Coronary artery (tissue), 2 donors: ENCODE measurements around the gene MRPS23.

ENCODE experiments used
- DNase-seq: peaks from one replicate; pipeline ENCODE4 v3.0.0-alpha.2; 2017; ENCODE audit warnings: low spot score
- H3K27ac ChIP-seq, 2 donors: fragments of 200-600 bp; sonication (generic); one replicate each; pipeline ENCODE4 v1.5.1; 2016 to 2019
- H3K4me3 ChIP-seq: fragments of 200-600 bp; sonication (generic); 2 replicates; pipeline ENCODE4 v1.5.1; 2016; ENCODE audit warnings: mild to moderate bottlenecking, moderate library complexity
- TF ChIP-seq, protein P1 (sequence below): fragments of 200-600 bp; sonication (generic); IDR thresholded peaks from one replicate; pipeline ENCODE4 v1.5.1; 2019; ENCODE audit warnings: antibody characterized with exemption

Gene MRPS23

DNA sequence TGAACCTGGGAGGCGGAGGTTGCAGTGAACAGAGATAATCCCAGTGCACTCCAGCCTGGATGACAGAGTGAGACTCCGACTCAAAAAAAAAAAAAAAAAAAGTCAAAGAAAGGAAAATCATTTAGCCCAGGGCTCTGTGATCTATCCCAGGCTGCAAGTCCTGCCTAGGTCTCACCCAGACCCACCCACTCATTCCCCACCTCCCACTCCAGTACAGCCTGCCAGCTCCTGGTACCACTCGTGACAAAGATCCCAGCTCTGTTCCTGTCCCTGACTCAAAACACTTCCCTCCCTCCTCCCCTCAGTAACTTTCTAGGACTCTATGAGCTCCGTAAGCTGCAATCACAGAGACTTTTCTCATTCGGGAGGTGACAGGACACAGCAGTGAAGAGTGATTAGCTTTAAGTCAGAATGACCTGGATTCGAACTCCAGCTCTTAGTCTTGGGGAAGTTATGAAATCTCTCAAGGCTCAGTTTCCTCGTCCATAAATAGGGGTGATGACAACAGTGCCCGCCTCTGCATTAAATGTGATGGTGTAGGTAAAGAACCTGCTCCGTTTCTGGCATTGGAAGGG, 28.0 kb upstream of the MRPS23 start:
- H3K27ac ChIP-seq = peak overlapping the region in 1 of 2 donors; percentile 96
- H3K4me3 ChIP-seq = no peak overlapping the region
- no peak for DNase-seq
- TF ChIP-seq, protein P1, sequence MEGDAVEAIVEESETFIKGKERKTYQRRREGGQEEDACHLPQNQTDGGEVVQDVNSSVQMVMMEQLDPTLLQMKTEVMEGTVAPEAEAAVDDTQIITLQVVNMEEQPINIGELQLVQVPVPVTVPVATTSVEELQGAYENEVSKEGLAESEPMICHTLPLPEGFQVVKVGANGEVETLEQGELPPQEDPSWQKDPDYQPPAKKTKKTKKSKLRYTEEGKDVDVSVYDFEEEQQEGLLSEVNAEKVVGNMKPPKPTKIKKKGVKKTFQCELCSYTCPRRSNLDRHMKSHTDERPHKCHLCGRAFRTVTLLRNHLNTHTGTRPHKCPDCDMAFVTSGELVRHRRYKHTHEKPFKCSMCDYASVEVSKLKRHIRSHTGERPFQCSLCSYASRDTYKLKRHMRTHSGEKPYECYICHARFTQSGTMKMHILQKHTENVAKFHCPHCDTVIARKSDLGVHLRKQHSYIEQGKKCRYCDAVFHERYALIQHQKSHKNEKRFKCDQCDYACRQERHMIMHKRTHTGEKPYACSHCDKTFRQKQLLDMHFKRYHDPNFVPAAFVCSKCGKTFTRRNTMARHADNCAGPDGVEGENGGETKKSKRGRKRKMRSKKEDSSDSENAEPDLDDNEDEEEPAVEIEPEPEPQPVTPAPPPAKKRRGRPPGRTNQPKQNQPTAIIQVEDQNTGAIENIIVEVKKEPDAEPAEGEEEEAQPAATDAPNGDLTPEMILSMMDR = no peak

DNA sequence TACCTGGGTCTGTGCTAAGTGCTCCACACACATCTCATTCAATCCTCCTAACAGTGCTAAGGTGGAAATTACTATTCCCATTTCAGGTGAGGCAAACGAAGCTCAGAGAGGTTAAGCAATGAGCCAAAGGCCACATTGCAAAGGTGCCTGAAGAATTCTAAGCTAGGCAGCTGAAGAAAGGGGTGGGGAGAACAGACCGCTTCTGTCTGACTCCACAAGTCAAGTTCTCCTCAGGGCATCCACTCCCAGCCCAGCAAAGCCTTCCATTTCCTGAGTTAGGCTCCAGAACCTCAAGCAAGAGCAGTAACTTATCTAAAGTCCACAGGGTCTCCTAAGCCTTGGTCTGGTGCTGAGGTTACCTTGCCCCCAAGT, 27.0 kb upstream of the MRPS23 start:
- H3K27ac ChIP-seq = peak overlapping the region; percentile 77 to 98
- no peak overlapping the region for H3K4me3 ChIP-seq
- no peak for DNase-seq
- TF ChIP-seq, protein P1 = no peak

DNA sequence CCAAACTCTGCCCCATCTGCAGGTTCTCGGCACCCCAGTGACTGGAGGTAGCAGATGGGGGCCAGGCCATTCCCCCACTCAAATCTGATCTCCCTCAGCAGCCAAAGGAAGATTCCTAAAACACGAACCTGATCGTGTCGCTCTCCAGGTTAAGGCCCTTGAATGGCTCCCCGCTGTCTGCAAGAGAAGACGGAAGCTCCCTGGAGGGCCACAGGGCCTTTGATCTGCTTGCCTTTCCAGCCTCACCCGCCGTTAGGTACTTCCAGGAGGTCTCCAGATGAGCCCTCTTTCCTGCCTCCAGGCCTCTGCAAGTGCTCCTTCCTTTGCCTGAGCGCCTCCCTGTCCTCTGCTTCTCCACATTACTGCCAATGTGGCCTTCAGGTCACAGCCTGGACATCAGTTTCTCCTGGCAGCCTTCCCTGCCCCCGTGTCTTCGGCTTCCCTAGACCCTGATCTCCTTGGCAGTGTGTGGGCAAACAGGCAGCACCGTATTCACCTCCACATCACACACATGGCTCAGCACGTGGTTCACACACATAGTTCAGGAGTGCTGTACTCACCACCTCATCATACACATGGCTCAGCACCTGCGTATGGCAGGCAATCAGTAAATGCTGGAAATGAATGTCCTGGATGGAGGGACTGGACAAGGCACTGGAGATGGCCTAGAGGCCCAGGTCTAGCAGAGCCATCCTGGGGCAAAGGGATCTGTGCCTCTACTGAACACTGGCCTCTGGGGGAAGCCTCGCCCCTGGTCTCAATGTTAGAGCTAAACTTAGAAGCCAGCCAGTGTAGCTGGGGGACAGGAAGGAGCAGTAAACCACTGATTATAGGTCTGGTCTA, 26.4 kb upstream of the MRPS23 start:
- no peak for DNase-seq
- peak overlapping the region; percentile 77 to 98 for H3K27ac ChIP-seq
- TF ChIP-seq, protein P1 = no peak
- no peak overlapping the region for H3K4me3 ChIP-seq

DNA sequence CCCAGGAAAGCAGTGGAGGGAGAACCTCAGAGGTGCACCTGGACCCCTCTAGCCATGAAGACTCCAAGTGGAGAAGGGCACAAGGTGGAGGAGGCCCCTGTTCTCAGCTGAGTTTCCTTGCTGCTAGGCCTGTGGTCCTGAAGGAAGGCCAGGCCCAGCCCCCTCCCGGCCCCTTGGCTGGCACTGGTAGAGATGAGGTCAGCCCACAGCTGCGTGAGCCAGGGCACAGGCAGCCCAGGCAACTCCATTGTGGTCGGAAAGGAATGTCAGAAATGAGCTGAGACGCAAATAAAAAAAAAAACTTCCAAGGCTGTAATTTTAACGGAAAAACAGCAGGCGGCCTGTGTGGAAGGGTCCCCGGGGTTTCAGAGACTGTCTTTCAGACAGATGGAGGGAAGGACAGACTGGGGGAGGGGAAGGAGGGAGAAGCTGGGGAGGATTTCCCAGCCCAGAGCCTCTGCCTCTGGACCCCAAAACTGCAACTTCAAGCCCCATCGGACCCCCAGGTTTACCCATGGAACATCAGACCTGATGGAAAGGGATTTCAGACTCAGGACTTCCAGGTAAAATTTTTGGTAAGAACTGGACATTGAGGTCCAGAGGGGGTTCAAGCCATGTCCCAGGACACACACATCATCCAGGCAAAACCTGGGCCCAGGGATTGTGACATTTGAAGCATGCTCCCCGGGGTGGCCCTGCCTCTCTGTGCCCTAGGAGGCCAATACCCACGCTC, 25.6 kb upstream of the MRPS23 start:
- peak; percentile 96 for DNase-seq

DNA sequence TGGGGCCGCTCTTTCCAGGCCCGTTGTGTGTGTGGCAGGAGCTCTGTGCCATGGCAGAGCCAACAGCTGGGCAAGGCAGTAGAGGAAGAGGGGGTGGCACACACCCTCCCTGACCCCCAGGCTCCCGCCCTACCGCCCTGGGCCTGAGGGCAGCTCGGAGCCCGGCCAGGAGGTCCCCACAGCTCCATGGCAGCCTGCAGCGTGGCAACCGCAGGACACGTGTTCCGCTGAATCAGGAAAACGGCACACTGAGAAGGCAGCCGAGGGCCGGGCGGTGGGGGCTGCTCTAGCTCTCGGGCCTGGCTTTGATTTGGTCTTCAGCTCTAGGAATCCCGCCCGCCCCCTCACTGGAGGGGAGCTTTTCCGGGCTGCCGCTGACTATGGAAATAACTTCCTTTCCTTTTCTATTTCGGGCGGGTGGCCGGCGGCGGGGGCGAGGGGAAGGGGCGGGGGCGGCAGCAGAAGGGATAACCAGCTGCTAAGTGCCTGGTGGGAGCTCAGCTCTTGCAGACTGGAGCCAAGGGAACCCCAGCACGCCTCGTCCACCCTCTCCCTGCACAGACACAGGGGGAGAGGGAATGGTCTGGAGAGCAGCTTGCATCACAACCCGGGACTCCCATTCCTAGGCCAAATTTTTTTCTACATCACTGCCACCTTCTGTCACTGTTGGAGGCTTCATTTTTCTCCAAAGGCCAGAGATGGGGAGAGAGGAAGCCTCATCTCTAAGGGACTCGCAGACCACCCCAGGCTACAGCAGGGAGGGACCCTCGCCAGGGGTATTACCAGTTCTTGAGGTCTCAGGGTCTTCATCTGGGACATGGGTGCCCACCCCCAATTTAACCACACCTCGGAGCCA, 24.8 kb upstream of the MRPS23 start:
- Histone ChIP-seq H3K27ac (peak overlapping the region; percentile 77 to 98), H3K4me3 (peak overlapping the region; percentile 57)
- DNase-seq = peak; percentile 92
- TF ChIP-seq, protein P1 = no peak

More for the DNA sequence above, 25.6 kb upstream of the MRPS23 start:
- H3K4me3 ChIP-seq = peak overlapping the region; percentile 57
- TF ChIP-seq, protein P1 = peak; percentile 41
- H3K27ac ChIP-seq = peak overlapping the region; percentile 77 to 98

DNA sequence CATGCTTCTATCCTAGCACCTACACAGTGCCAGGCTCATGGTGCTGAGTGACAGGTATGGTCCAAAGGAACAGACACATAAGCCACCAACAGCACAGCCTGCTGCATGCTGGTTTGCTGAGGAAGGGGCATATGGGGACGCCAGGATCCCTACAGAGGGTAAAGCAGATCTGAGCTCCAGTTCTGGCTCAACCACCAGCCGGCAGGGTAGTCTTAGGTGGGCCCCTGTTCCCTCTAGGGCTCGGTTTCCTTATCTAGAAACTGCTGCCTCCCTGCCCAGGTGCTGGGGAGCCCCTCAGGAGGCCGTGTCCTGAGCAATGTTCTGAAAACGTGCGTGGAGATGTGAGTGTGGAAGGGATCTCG, 24.2 kb upstream of the MRPS23 start:
- TF ChIP-seq, protein P1 = no peak
- Histone ChIP-seq H3K27ac (peak overlapping the region; percentile 77 to 98), H3K4me3 (peak overlapping the region; percentile 57)
- no peak for DNase-seq
